HG03108 (cell line): Measurements from ENCODE around the gene MRPL33.

Experiments used
- ATAC-seq: cut with Tn5 transposase; IDR thresholded peaks from one replicate; pipeline ENCODE4 v1.9.1; 2021; ENCODE audit warnings: moderate library complexity; ENCODE audit not compliant: unreplicated experiment

MRPL33 gene

DNA sequence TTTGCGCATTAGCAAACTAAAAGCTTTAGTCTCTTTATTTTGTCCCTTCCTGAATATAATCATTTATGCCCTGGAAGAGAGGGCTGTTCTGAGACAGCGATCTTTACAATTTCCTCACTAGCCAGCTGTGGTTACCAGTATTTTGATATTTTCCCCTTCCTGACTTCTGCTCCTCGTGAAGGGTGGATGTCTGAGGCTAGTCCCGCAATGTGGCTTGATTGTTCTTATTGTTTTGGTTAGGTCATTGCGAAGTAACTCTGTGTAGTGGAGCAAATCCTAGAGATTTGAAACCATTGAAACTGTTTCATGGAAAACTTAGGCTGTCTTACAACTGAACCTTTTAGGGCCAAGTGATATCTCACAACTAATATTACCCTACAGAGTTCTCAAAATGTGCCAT lies 2.4 kb downstream of the MRPL33 start:
- ATAC-seq, result no peak

DNA sequence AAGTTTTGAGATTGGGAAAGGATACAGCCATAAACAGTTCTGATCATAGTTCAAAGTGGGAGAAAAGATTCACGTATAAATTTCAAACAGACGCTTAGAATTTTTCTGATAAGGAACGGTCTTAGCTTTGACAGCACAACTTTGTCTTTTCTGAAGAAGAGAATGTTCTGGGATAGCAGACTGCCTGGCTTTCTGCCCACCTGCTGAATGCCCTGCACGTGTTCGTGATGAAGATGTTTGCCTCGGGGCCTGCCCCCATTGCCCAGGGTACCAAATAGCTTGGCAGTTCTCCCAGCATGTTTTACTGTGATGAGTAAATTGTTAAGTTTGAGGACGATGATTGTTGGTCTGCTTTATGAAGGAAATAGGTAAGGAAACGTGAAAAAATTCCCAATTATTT lies 4.6 kb downstream of the MRPL33 start:
- ATAC-seq, result no peak

DNA sequence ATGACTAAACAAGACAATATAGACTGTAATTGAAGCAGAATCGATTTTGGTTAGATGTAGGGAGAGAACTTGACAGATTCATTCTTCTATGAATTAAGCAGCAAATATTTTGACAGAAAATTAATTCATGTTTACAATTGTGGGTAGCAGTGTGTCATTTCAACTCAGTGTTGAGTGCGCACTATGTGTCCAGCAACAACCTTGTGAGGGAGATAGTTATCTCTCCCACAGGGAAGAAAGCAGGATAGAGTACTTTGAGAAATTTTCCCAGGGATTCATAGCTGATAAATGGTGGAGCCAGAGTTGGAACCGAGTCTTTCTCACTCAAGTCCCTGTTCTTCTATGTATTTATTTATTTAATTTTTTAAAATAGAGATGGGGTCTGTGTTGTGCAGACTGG lies 5.2 kb downstream of the MRPL33 start:
- no peak for ATAC-seq

DNA sequence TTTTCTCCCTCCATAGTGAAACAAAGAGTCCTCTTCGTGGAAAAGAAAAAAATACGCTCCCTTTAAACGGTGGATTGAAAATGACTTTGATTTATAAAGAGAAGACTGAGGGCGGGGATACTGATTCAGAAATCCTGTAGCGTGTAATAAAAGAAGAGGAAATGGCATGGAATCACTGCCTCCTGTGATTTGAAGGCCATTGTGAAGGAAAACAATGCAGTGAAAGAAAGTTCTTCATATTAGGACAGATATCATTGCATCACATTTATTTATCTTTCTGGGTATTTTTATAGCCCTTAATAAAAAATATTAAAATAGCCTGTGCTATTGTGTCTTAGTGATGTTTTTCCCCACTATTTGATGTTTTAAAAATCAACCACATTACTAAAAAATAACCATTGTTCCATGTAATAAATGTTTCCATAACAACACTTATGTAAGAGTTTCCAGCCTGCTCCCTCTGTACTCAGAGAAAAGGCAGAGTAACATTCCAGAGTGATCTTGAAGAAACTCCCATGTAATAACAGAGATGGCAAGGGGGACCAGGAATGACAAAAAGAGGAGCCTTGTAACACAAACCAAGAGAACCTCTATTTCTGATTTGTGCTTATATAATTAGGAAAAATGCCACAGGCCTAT lies 8.0 kb downstream of the MRPL33 start:
- no peak for ATAC-seq

DNA sequence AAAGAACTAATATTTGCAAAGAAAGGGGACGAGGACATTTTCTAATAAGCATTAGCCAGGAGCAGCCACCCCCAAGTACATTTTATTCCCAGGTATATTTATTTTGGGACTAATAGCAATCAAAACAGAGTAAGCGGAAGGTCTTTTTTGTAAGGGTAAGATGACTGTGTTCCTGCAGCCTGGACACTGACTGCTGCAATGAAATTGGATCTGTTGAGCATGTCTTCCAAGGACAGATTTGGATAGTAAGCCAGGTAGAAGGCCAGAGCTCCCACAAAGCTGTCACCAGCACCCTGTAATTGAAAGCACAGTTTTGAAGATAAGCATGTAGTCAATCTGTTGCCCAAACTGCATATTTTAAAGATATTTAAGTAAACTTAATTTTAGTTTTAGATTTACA lies 10.0 kb downstream of the MRPL33 start:
- ATAC-seq, result no peak

DNA sequence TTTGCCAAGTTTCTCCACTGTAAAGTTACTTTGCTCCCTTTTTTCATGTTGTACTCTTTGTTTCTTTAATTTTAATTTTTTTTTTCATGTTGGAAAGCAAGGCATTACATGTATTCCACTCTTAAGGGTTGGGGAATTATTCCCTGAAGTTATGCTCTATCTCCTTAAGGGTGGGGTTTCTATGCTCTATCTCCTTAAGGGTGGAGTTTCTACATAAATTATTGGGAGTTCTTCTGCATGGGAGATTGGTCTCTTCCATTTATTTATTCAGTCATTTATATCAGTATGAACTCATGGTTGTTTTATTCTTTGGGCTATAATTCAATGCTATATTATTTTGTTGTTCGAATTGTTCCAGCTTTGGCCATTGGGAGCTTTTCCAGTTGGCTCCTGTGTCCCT lies 11.2 kb downstream of the MRPL33 start:
- no peak for ATAC-seq

DNA sequence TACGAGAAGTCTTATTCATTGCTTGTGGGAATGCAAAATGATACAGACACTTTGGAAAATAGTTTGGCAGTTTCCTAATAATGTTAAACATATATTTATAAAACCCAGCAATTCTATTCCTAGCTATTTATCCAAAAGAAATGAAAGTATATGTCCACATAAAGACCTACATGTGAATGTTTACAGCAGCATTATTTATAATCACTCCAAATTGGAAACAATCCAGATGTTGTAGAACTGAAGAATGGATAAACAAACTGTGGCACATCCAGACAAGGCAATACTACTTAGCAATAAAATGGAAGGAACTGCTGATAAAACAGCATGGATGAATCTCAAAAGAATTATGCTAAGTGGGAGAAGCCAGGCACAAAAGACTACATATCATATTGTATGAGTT lies 19.3 kb downstream of the MRPL33 start:
- no peak for ATAC-seq

DNA sequence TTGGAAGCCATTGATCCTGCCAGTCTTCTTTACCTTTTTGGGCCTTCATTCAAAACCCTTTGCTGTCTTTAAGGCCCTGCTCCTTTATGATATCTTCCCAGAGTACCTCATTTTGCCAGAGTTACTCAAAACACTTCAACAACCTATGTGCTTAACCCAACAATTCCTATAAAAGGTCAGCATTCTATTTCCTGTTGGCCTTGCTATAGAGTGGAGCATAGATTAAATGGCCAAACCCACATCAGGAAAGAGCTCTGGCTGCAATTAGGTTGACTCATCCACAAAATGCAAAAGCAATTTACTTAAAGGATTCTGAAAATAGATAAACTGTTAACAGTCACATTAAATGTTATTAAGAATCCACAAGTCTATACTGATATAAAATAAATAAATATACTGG lies 21.2 kb downstream of the MRPL33 start:
- ATAC-seq, result no peak

DNA sequence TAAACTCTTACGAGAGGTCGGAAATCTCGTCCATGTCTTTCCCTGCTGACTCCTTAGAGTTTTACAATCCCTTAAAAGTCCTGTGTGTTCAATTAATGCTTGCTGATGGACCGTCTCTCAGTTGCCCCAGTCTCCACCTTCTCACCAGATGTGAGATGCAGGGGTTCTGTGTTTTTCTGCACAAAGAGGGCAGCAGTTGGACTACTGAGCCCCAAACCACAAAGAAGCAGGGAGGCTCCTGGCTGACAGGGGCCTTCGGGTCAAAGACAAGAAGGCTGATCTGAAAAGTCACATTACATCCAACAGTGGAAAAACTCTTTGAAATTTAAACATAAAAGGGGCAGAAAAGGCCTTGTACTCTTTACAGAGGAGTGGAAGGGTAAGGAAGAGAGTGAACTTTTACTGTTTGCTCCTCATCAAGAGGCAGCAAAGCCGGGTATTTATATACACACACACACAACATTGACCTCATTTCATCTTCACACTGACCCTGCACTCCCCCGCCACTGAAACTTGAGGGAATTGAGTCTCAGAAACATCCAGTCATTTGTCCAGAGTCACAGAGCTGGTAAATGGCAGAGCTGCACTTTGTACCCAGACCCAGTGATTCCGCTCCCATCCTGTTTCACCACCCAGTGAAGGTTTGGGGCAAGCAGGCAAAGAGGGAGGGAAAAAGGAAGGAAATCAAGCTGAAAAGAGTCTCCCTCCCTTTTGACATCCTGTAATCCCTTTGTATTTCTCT lies 23.7 kb downstream of the MRPL33 start:
- no peak for ATAC-seq

DNA sequence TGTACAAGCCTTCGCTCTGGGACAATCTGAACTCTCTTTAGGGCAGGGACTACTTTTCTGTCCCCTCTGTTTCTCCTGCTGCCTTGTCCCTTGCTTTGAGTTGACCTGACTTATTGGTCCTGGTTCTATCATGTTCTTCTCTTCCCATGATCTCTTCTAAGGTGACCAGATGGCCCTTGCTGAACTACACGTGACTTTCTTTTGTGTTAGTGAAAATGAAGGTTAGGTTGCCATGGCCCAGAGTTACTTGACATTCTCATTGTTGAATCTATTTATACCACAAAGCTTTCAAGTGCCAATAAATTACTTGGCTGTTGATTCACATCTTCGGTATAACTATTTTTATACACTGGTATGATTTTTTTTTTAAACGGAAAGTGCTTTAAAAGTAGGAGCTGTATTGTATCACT lies 24.4 kb downstream of the MRPL33 start:
- no peak for ATAC-seq

DNA sequence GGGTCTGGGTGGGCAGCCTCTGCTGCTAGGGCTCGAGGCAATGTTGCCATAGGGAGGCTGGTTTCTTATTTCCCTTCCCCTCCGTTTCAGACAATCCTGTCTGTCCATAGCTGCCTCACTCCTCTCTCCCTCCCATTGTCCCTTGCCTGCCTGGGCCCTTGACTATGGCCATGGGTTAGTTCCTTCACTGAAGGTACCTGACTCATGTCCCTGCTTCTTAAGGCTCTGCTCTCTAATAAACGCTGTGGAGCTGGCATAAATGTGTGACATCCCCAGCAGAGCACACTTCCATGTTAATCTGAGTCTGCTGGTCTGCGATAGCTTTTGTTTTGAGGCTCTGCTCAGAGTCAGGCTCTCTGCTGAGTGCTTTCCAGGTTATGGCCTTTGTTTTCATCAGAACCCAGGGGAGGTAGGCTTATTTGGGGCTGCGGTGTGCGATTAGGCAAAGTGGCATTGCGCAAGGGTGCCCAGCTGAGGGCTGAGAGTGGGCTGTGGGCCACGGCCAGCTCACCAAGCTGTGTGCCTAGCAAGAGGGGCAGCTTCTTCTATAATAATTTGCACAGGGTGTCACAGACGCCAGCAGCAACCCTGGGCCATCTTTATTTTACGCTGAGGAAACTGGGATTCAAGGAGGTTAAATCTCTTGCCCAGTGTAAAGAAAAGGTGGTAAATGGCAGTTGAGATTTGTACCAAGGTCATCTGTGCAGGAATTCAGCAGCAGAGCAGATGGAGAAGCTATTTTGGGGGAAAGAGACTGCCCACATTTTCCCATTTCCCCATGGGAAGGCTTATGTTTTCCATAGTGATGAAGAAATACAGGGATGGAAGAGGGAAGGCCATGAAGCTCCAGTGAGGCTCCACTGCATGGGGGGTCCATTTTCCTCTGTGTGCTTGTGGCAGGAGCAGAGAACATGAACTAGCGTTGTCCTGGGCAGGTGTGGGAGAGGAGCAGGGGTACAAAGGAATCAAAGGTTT lies 25.6 kb downstream of the MRPL33 start:
- no peak for ATAC-seq

DNA sequence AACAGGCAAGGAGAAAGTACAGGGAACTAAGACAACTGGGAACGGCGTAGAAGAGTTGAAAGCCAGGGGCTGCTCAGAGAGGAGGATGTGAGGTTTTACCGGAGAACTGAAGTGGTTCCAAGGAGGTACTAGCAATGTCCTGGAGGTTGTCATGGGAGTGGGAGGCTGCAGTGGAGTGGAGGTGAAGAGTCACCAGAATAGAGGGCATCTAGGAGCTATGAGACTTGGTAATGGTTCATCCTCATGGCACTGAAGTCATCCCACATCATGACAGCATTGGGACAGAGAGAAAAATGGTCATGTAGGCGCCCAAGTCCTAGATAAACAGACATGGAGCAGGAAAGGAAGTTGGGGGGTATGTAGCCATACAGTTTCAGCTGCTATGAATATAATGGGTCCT lies 26.3 kb downstream of the MRPL33 start:
- no peak for ATAC-seq

DNA sequence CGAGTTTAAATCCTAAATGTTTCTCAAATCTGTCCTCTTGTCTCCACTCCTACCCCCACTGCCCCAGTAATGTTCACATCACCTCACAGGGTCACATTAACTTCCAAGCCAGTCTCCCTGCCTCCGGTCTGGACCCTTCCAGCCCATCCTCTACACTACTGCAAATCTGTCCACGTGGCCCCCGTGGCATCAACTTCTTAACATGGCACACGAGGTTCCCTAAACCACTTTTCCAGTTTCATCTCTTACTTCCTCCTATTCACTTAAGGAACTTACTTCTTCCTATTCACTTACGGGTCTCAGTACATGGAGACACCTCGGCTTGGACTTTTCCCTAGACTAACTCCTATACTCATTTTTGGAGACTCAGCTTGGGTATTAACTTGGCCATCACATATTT lies 27.0 kb downstream of the MRPL33 start:
- ATAC-seq, result no peak

DNA sequence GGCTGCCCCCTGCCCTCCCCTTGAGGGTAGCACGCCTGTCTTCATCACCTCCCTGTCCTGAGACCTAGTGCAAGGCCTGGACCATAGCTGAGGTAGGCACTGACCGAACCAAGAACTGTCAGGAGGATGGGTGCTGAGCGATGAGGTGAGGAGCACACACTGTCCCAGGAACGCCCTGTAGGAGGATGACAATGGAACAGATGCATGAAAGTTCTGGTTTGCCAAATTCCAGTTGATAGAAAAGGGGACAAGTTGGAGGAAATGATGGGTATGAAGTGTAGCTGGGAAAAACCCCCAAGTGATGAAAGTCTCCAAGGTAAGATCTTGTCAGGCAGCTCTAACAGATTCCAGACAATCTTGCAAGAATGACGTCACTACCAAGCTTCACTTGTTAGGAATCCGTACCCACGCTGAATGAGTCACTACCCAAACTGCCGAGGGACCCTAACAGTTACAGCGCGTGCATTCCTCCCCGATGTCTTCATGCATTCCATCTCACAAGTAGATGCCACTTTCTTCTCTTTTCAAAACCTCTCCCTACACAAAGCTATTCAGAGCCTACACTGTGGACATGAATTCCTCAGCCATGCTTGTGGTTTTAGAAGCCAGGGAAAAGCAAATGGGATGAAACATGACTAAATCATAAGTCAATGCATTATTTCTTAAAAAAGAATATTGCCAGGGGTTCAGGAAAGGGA lies 27.6 kb downstream of the MRPL33 start:
- ATAC-seq, result no peak

DNA sequence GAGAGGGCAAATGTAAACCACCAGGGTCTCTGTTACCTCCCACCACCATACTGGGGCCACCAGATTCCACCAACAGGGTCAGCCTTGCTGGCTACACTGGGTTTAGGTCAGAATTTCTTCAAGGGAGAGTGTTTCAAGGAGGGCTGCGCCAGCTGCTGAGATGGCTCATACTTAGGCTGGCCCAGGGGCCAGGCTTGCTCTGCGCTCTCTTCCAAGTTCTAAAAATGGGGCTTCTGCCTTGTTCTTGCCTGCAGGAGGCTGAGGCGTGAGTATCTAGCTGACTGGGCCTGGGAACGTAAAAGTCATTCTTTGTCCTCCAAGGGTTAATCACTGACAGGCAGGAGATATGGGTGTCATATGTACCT lies 28.1 kb downstream of the MRPL33 start:
- no peak for ATAC-seq

DNA sequence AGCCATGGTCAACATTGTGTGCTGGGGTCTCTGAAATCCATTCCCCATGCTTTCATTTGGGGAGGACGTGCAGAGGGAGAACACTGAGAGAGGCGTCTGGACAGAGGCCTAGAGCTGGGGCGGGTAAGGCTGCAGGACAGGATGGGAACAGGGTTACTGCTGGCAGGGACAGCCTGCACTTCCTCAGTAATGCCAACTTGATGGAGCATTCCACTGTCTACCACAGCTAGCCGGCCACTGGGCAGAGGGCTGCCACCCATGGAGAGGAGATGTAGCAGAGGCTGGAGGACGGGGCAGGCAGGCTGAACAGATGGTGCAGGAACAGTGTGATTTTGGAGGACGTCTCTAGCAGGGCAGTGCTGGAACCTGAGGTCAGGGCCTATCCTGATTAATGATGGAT lies 29.3 kb downstream of the MRPL33 start:
- ATAC-seq, result no peak

DNA sequence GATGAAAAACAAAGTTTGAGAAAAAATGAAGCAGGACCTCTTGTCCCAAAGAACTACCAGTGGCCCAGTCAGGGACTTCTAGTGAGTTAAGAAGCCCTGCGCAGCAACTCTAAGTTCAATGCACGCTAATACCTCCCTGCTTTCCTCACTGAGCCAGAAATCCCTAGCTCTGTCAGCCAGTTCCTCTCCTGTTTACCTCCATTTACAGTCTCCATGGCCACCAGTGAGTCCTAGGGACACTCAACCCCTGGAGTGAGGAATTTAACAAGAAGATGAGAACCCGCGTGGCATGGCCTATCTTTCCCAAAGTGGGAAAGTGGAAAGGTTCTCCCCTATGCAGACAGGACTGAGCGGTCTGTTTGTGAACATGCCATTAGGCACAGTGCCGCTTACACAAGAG lies 31.0 kb downstream of the MRPL33 start:
- no peak for ATAC-seq

DNA sequence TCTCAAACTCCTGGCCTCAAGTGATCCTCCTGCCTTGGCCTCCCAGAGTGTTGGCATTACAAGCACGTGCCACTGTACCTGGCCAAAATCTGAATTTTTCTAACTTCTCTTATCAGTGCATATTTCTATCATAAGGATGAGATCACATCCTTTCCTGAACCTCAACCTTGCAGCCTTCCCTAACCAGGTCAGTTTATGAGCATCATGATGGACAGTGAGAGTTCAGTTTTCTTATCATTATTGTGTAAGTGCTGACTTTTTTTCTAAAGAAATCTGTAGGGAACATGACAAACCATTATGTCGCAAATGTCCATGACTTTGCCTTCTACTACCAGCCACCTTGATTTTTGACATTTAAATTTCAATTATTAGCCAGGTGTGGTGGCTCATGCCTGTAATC lies 31.5 kb downstream of the MRPL33 start:
- ATAC-seq, result no peak

DNA sequence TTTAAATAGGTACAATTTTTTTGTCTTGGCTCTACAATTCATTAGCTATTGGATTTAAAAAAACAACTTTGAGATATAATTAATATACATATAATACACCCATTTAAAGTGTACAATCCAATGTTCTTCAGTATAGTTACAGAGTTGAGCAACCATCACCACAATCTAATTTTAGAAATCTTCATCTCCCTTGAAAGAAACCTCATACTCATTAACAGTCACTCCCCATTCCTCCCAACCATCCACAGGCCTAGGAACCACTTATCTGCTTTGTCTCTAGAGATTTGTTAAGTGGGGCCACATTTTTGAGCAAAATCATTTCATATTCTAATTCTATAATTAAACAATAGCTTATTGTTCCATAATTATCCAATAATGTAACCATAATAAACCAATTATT lies 32.6 kb downstream of the MRPL33 start:
- no peak for ATAC-seq

DNA sequence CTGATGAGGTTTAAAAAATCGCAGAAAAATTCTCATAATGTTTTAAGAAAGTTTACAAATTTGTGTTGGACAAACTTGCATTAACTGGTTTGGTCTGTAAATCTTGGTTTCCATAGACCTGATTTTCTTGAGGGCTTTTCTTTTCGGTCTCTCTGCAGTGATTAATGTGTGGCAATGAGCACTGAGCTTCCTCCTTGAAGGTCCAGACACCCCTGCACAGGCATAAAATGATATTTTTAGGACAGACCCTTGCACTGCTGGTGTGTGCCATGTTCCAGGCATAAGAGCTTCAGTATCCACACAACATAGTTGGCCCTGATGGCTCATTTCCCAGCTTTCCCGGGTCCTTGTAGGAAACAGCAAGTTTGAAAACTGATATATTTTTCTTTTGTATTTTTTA lies 33.7 kb downstream of the MRPL33 start:
- ATAC-seq, result no peak
